Coronary artery (tissue), 2 donors: ENCODE measurements around the gene ASIC1.

Source experiments
- DNase-seq: peaks from one replicate; pipeline ENCODE4 v3.0.0-alpha.2; 2017; ENCODE audit warnings: low spot score
- H3K27ac ChIP-seq, 2 donors: fragments of 200-600 bp; sonication (generic); one replicate each; pipeline ENCODE4 v1.5.1; 2016 to 2019
- H3K4me3 ChIP-seq: fragments of 200-600 bp; sonication (generic); 2 replicates; pipeline ENCODE4 v1.5.1; 2016; ENCODE audit warnings: mild to moderate bottlenecking, moderate library complexity
- CTCF ChIP-seq: fragments of 200-600 bp; sonication (generic); IDR thresholded peaks from one replicate; pipeline ENCODE4 v1.5.1; 2019; ENCODE audit warnings: antibody characterized with exemption

The ASIC1 gene

GRCh38 chr12:50018968-50019367 is 38.4 kb upstream of the ASIC1 start:
- Histone ChIP-seq H3K4me3 (no peak overlapping the region), H3K27ac (no peak overlapping the region)
- DNase-seq, result no peak
- no peak for TF ChIP-seq CTCF

GRCh38 chr12:50019524-50019923 is 37.9 kb upstream of the ASIC1 start:
- Histone ChIP-seq H3K4me3 (no peak overlapping the region), H3K27ac (no peak overlapping the region)
- TF ChIP-seq CTCF, result no peak
- DNase-seq, result no peak

GRCh38 chr12:50021031-50021430 is 36.4 kb upstream of the ASIC1 start:
- Histone ChIP-seq H3K27ac (no peak overlapping the region), H3K4me3 (no peak overlapping the region)
- no peak for DNase-seq
- no peak for TF ChIP-seq CTCF

GRCh38 chr12:50022903-50023302 is 34.5 kb upstream of the ASIC1 start:
- TF ChIP-seq CTCF, result no peak
- Histone ChIP-seq H3K4me3 (no peak overlapping the region), H3K27ac (no peak overlapping the region)
- no peak for DNase-seq

- peak overlapping the region; percentile 91 for H3K4me3 ChIP-seq
- DNase-seq, result no peak
- TF ChIP-seq CTCF, result no peak
- H3K27ac ChIP-seq, result no peak overlapping the region
Observed at GRCh38 chr12:50024227-50024626, 33.2 kb upstream of the ASIC1 start.

GRCh38 chr12:50024805-50025186 is 32.6 kb upstream of the ASIC1 start:
- Histone ChIP-seq H3K4me3 (peak overlapping the region; percentile 91), H3K27ac (peak overlapping the region; percentile 42 to 71)
- DNase-seq, result no peak
- no peak for TF ChIP-seq CTCF

- peak; percentile 94 for DNase-seq
- TF ChIP-seq CTCF, result no peak
- peak within 1 kb of the TSS; percentile 91 for H3K4me3 ChIP-seq
- H3K27ac ChIP-seq, result peak within 1 kb of the TSS; percentile 42 to 71
Observed at GRCh38 chr12:50025187-50026059, 32.0 kb upstream of the ASIC1 start, which contains the start of gene RACGAP1. Gene RACGAP1, minus strand, starts transcription at chr12:50025494. Its CDS starts 8,779 bp downstream, at chr12:50016715.
